ENCODE measurements around the gene DBH.

Gene DBH

DNA sequence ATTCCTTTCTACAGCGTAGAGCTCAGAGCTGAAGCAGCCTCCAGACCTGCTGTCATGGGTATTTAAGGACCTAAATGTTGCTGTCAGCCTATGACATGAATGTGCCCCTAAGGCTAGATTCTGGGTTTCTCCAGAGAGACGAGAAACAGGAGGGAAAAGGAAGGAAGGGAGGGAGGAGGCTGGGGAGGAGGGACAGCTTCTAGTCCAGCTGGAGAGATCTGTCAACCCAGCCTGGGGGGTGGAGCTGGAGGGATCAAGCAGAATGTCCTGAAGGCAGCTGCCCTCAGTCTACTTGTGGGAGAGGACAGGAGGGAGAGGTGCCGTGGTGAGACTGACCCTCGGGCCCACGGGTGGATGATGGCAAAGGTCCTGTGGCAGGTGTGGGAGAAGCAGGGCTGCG, 1.1 kb upstream of the DBH start:
- no peak overlapping the region for H3K4me3 ChIP-seq (ENCODE audit: low read depth, low read length)
- in situ Hi-C loops (cut with HindIII; ENCODE audit: low sequenced_read_pairs): no loop called here
- TF ChIP-seq, protein P1, sequence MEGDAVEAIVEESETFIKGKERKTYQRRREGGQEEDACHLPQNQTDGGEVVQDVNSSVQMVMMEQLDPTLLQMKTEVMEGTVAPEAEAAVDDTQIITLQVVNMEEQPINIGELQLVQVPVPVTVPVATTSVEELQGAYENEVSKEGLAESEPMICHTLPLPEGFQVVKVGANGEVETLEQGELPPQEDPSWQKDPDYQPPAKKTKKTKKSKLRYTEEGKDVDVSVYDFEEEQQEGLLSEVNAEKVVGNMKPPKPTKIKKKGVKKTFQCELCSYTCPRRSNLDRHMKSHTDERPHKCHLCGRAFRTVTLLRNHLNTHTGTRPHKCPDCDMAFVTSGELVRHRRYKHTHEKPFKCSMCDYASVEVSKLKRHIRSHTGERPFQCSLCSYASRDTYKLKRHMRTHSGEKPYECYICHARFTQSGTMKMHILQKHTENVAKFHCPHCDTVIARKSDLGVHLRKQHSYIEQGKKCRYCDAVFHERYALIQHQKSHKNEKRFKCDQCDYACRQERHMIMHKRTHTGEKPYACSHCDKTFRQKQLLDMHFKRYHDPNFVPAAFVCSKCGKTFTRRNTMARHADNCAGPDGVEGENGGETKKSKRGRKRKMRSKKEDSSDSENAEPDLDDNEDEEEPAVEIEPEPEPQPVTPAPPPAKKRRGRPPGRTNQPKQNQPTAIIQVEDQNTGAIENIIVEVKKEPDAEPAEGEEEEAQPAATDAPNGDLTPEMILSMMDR (IDR thresholded peaks at IDR 0.05; ENCODE audit: low read depth, low read length): no peak
- no peak for DNase-seq (ENCODE audit: low read depth, low spot score)

DNA sequence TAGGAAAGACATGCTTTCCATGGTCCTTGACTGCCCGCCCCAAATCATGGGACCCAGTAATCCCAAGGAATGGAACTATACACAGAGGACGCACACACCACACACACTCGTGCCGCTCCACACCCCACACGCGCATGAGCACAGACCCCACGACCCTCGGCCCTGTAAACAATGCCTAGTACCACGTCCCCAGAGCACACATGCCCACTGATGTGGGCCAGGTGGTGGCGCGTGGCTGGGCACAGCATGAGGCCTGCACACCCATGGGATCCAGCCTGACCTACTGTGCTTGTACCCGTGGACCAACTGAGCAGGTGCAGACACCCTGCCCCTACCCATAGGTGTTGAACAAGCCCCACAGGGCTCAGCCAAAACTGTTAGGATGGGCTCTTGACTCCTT, 739 bp downstream of the DBH start:
- TF ChIP-seq, protein P1 (IDR thresholded peaks at IDR 0.05; ENCODE audit: low read depth, low read length): no peak
- in situ Hi-C loops (cut with HindIII; ENCODE audit: low sequenced_read_pairs): no loop called here
- no peak for DNase-seq (ENCODE audit: low read depth, low spot score)

DNA sequence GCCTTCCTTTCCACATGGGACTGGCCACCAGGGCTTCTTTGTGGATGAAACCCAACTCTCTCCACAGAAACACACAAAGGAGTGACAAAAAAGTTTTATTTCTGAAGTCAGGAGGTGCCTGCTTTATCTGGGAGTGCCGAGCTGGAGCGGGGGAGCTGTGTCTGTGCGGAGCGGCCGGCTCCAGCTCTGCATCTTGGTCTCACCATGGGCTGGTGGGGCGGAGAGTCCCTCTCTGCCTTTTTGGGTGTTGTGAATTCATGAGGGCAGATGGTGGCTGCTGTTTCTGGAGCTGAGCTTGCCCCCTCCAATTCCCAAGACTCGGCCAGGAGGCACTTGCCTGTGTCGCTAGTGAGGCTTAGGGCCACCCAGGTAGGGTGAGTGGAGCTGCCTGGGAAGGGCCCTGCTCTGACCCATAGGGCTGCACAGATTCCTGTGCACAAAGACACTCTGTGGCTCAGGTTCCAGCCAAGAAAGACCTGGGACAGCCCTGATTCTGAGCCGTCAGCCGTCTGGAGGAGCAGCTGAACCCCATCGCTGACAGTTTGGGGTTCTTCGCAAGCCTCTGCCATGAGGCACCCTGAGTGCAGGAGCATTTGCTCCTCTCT, 1.4 kb downstream of the DBH start:
- no peak for DNase-seq (ENCODE audit: low read depth, low spot score)
- in situ Hi-C loops (cut with HindIII; ENCODE audit: low sequenced_read_pairs): no loop called here
- H3K4me3 ChIP-seq (ENCODE audit: low read depth, low read length): no peak overlapping the region
- TF ChIP-seq, protein P1 (IDR thresholded peaks at IDR 0.05; ENCODE audit: low read depth, low read length): no peak

More for the DNA sequence above, 739 bp downstream of the DBH start:
- no peak overlapping the region for H3K4me3 ChIP-seq (ENCODE audit: low read depth, low read length)

DNA sequence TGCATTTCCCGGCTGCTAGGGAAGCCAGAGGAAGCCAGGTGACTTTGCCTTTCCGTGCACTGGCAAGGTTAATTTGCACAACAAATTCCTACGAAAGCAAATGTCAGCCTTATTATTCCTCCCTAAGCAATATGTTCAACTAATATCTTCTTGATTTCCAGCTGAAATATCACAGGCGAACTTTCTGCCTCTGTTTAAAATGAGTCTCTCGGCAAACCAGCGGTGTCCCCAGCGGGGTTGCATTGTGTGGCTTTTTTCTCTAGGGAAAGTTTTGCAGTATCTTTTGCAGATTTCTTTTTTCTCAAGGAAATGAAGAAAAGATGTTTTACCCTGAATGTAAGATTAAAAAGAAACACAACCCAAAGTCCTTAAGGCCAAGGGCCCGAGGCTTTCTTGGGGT, 1.9 kb downstream of the DBH start:
- in situ Hi-C loops (cut with HindIII; ENCODE audit: low sequenced_read_pairs): no loop called here
- no peak for DNase-seq (ENCODE audit: low read depth, low spot score)
- TF ChIP-seq, protein P1 (IDR thresholded peaks at IDR 0.05; ENCODE audit: low read depth, low read length): no peak
- H3K4me3 ChIP-seq (ENCODE audit: low read depth, low read length): no peak overlapping the region

DNA sequence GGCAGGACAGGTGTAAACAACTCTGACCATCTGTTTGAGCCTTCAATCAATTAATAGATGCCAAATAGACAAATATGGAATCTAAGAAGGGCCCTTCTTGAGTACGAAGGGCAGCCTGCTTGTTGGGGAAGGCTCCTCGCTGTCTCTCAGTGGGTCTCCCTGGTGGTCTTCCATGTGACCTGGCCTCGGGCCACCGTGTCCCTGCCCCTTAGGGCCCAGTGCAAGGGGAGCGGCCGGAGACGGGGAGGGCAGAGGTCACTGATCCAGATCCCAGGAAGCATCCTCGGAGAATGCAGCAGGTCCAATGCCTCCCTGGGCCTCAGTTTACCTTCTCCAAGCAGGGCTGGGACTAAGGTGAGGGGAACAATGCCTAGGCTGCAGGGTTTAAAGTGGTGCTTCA, 2.5 kb downstream of the DBH start:
- TF ChIP-seq, protein P1 (IDR thresholded peaks at IDR 0.05; ENCODE audit: low read depth, low read length): no peak
- DNase-seq (ENCODE audit: low read depth, low spot score): no peak
- no peak overlapping the region for H3K4me3 ChIP-seq (ENCODE audit: low read depth, low read length)
- in situ Hi-C loops (cut with HindIII; ENCODE audit: low sequenced_read_pairs): no loop called here

DNA sequence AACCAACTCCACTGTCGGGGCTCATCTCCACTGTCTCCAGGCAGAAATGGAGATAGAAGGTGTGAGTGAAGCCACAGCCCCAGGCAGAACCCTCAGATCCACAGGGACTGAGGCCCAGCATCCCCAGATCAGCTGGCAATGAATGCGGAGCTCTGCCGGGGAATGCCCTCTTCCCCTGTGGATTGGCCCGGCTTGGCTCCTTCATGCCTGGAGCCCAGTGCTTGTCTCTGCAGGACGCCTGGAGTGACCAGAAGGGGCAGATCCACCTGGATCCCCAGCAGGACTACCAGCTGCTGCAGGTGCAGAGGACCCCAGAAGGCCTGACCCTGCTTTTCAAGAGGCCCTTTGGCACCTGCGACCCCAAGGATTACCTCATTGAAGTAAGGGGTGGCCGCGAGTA, 3.5 kb downstream of the DBH start:
- in situ Hi-C loops (cut with HindIII; ENCODE audit: low sequenced_read_pairs): no loop called here
- no peak overlapping the region for H3K4me3 ChIP-seq (ENCODE audit: low read depth, low read length)
- TF ChIP-seq, protein P1 (IDR thresholded peaks at IDR 0.05; ENCODE audit: low read depth, low read length): no peak
- no peak for DNase-seq (ENCODE audit: low read depth, low spot score)

DNA sequence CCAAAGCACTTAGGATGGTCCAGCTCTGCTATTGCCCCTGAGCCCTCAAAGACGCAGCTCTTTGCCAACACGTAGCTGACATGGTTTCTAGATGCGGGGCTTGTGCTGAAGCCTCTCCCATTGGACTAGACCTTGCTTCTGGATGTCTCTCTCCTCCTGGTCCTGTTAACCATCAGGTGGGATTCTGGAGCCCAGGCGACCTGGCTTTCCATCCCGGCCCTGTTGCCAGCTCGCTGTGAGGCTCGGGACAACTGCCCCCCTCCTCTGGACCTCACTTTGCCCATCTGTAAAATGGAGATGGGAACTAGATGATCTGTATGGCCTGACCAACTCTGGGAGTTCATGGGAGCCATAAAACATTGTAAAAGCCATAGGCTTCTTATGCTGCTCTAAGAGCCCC, 4.0 kb downstream of the DBH start:
- TF ChIP-seq, protein P1 (IDR thresholded peaks at IDR 0.05; ENCODE audit: low read depth, low read length): no peak
- H3K4me3 ChIP-seq (ENCODE audit: low read depth, low read length): no peak overlapping the region
- no peak for DNase-seq (ENCODE audit: low read depth, low spot score)
- in situ Hi-C loops (cut with HindIII; ENCODE audit: low sequenced_read_pairs): no loop called here
